ENCODE measurements around the gene EEIG1. TPM values are rescaled to one million over a fixed set of nuclear protein-coding genes. Genes with fewer than 3 reads are reported as not detected.

The EEIG1 gene
- total RNA-seq, 1 donor from 2014 or later, result 61.1 TPM

DNA sequence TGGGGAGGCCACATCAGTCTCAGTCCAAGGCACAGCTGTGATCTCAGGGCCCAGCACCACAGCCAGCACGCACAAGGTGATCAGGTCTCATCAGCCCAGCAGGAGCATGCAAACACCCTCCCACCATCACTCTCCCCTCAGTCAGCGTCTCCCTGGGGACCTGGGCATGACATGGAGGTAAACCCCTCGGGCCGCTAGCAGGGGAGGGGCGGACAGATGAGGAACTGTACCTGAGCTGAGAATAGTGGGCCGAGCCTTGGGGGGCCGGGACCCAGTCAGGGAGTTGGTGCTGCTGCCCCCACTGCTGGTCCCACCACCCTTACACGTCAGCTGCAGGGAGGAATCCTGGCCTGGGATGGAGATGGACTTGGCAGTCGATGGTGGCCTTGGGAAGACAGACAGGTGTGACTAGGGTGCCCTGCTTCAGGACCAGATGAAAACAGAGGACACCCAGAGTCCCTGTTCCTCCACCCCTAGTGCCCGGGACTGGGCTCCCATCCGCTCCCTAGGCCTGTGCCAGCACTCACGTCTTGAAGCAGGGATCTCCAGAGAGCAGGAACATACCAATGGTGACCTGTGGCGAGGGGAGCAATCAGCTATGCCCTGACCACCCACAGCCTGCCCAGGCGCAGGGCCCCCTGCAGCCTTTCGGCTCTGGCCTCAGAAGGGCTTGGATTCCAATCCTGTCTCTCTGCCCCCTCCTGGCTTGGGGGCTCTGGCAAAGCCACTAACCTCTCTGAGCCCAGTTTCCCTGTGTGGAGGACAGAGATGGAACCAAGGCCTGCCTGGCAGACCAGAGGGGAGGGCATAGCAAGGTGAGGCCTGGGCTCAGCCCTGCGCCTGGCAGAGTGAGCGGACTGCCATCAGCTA is 32.7 kb downstream of the EEIG1 start:
- Mint-ChIP-seq H3K4me3 (no peak overlapping the region), H3K9me3 (no peaks in the 10 kb centered on the region), H3K36me3 (peaks cover 6% of the 10 kb centered on the region), H3K27me3 (no peaks in the 10 kb centered on the region), H3K27ac (no peak overlapping the region), H3K4me1 (ENCODE audit: unreplicated experiment) (peaks cover 30% of the 10 kb centered on the region)
- TF ChIP-seq, protein P1, sequence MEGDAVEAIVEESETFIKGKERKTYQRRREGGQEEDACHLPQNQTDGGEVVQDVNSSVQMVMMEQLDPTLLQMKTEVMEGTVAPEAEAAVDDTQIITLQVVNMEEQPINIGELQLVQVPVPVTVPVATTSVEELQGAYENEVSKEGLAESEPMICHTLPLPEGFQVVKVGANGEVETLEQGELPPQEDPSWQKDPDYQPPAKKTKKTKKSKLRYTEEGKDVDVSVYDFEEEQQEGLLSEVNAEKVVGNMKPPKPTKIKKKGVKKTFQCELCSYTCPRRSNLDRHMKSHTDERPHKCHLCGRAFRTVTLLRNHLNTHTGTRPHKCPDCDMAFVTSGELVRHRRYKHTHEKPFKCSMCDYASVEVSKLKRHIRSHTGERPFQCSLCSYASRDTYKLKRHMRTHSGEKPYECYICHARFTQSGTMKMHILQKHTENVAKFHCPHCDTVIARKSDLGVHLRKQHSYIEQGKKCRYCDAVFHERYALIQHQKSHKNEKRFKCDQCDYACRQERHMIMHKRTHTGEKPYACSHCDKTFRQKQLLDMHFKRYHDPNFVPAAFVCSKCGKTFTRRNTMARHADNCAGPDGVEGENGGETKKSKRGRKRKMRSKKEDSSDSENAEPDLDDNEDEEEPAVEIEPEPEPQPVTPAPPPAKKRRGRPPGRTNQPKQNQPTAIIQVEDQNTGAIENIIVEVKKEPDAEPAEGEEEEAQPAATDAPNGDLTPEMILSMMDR (conservative IDR thresholded peaks at IDR 0.05), result no peak
- DNase-seq (ENCODE audit: extremely low spot score, unreplicated experiment), result no peak

DNA sequence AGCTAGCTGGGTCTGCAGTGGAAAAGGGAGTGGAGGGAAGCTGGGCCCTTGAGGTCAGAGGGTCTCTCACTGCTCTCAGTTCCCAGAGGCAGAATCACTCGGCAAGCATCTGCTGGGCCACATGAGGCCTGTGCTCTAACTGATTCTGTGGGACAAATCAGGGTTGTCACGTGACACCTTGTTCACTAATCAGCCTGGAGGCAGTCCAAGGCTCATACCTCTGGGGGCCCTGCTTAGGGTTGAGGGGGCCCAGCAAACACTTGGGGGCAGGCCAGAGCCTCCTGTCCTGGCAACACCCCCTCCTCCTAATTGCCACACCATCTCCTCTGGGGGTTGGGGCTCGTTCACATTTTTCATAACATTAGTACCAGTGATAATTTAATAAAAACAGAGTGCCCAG is 34.1 kb downstream of the EEIG1 start:
- Mint-ChIP-seq H3K4me1 (ENCODE audit: unreplicated experiment) (peaks cover 34% of the 10 kb centered on the region), H3K27ac (peak overlapping the region; percentile 34), H3K9me3 (no peaks in the 10 kb centered on the region), H3K36me3 (peaks cover 11% of the 10 kb centered on the region), H3K4me3 (no peak overlapping the region), H3K27me3 (no peaks in the 10 kb centered on the region)
- TF ChIP-seq, protein P1 (conservative IDR thresholded peaks at IDR 0.05), result no peak
- no peak for DNase-seq (ENCODE audit: extremely low spot score, unreplicated experiment)

DNA sequence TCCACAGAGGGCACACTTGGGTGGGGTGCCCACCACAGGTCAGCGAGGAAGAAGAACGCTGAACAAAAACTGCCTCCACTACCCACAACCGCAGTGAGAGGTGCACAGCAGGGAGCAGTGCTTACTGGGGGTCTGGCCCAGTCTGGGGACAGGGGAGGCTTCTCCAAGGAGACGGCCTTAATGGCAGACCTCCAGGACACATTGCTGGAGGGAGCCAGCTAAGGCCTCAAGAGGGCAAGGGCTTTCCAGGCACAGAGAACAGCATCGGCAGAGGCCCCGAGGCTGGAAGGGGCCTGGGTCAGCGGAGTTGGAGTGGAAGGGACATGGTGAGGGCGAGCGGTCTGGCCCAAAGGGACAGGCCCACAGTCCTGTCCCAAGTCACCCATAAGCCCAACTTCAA is 34.8 kb downstream of the EEIG1 start:
- TF ChIP-seq, protein P1 (conservative IDR thresholded peaks at IDR 0.05), result no peak
- Mint-ChIP-seq H3K4me1 (ENCODE audit: unreplicated experiment) (peaks cover 31% of the 10 kb centered on the region), H3K27me3 (no peaks in the 10 kb centered on the region), H3K36me3 (peaks cover 11% of the 10 kb centered on the region), H3K9me3 (no peaks in the 10 kb centered on the region), H3K4me3 (no peak overlapping the region), H3K27ac (no peak overlapping the region)
- no peak for DNase-seq (ENCODE audit: extremely low spot score, unreplicated experiment)

DNA sequence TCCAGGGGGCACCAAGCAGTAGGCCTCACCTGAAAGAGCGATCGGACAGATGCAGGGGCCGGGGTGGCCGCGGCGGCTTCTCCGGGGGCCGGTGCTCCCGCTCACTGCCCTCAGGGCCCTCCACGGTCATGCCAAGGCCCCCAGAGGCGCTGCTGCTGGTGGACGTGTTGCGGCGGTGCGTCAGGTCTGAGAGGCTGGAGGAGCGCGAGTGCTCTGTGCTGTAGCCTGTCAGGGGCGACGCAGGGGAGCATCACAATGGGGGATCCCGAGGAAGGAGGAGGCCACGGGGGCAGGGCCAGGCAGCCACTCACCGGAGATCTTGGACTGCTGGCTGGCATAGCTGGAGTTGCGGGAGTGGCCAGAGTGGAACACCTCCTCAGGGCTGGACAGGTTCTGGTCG is 35.5 kb downstream of the EEIG1 start:
- peaks cover 11% of the 10 kb centered on the region for H3K36me3 Mint-ChIP-seq
- no peaks in the 10 kb centered on the region for H3K27me3 Mint-ChIP-seq
- H3K9me3 Mint-ChIP-seq, result no peaks in the 10 kb centered on the region
- TF ChIP-seq, protein P1 (conservative IDR thresholded peaks at IDR 0.05), result no peak
- peaks cover 25% of the 10 kb centered on the region for H3K4me1 Mint-ChIP-seq (ENCODE audit: unreplicated experiment)
- DNase-seq (ENCODE audit: extremely low spot score, unreplicated experiment), result no peak
- H3K4me3 Mint-ChIP-seq, result no peak overlapping the region
- no peak overlapping the region for H3K27ac Mint-ChIP-seq

DNA sequence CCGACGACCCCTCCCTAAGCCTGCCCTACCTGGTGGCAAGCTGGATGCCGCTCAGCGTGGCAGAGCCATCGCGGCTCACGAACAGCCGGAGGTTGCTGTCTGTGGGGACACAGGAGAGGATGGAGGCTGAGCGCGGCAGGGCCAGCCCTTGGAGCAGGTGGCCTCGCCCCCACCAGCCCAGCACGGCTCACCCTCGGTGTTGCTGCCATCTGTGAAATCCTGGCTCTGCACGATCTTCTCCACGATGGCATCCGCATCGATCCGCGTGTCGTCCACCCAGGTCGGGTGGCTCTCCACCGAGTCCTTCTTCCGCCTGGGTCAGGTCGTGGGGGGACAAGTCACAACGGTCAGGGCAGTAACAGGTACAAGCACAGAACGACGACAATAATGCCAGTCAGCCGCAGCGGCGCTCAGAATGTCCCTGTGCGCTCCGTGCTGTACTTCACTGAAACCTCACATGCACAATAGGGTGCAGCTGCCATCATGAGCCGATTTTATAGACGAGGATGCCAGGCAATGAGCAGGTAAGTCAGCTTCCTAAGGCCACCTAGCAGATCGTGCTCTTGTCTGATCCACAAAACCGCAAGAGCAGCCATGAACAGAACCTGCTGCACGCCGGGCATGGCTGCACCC is 36.1 kb downstream of the EEIG1 start:
- H3K27me3 Mint-ChIP-seq, result no peaks in the 10 kb centered on the region
- peaks cover 22% of the 10 kb centered on the region for H3K4me1 Mint-ChIP-seq (ENCODE audit: unreplicated experiment)
- TF ChIP-seq, protein P1 (conservative IDR thresholded peaks at IDR 0.05), result no peak
- H3K27ac Mint-ChIP-seq, result no peak overlapping the region
- H3K36me3 Mint-ChIP-seq, result peaks cover 11% of the 10 kb centered on the region
- no peaks in the 10 kb centered on the region for H3K9me3 Mint-ChIP-seq
- no peak for DNase-seq (ENCODE audit: extremely low spot score, unreplicated experiment)
- no peak overlapping the region for H3K4me3 Mint-ChIP-seq

All from type B pancreatic cell (in vitro differentiated cells).